Neural crest cell (in vitro differentiated cells): ENCODE data around the gene NEK6. TPM values are rescaled to one million over a fixed set of nuclear protein-coding genes. Genes with fewer than 3 reads are reported as not detected.

ENCODE experiments used
- DNase-seq: peaks from one replicate; pipeline ENCODE4 v3.0.0; 2021; ENCODE audit warnings: low read depth, mixed read lengths, low spot score
- H3K27ac Mint-ChIP-seq: one replicate; pipeline ENCODE4 v1.8.0; 2021; ENCODE audit warnings: mild to moderate bottlenecking, mixed read lengths; ENCODE audit not compliant: unreplicated experiment
- H3K27me3 Mint-ChIP-seq: 2 replicates; pipeline ENCODE4 v1.8.0; 2021; ENCODE audit warnings: low read depth, mild to moderate bottlenecking, mixed read lengths
- H3K36me3 Mint-ChIP-seq: 2 replicates; pipeline ENCODE4 v1.8.0; 2021; ENCODE audit warnings: low read depth, mild to moderate bottlenecking, mixed read lengths
- H3K4me1 Mint-ChIP-seq: 2 replicates; pipeline ENCODE4 v1.8.0; 2021; ENCODE audit warnings: mixed read lengths
- H3K4me3 Mint-ChIP-seq: one replicate; pipeline ENCODE4 v1.8.0; 2021; ENCODE audit warnings: mild to moderate bottlenecking, mixed read lengths
- H3K9me3 Mint-ChIP-seq: 2 replicates; pipeline ENCODE4 v1.8.0; 2021; ENCODE audit warnings: mixed read lengths
- total RNA-seq: library from RNA; stranded (reverse); gene quantifications from 2 replicates; pipeline ENCODE4 v1.2.1, GENCODE V29; 2021
- TF ChIP-seq, protein P1 (sequence below): fragments of 200-600 bp; sonication (generic); conservative IDR thresholded peaks from 2 replicates; pipeline ENCODE4 v1.5.0; 2021; ENCODE audit warnings: antibody characterized with exemption, mild to moderate bottlenecking

The NEK6 gene
- total RNA-seq, 1 donor from 2014 or later, result 31.9 TPM

- no peak for DNase-seq
- Mint-ChIP-seq H3K9me3 (no peaks in the 10 kb centered on the region), H3K27me3 (peaks cover 3% of the 10 kb centered on the region), H3K27ac (no peak overlapping the region), H3K4me3 (no peak overlapping the region), H3K4me1 (peaks cover 7% of the 10 kb centered on the region), H3K36me3 (no peaks in the 10 kb centered on the region)
- TF ChIP-seq, protein P1, sequence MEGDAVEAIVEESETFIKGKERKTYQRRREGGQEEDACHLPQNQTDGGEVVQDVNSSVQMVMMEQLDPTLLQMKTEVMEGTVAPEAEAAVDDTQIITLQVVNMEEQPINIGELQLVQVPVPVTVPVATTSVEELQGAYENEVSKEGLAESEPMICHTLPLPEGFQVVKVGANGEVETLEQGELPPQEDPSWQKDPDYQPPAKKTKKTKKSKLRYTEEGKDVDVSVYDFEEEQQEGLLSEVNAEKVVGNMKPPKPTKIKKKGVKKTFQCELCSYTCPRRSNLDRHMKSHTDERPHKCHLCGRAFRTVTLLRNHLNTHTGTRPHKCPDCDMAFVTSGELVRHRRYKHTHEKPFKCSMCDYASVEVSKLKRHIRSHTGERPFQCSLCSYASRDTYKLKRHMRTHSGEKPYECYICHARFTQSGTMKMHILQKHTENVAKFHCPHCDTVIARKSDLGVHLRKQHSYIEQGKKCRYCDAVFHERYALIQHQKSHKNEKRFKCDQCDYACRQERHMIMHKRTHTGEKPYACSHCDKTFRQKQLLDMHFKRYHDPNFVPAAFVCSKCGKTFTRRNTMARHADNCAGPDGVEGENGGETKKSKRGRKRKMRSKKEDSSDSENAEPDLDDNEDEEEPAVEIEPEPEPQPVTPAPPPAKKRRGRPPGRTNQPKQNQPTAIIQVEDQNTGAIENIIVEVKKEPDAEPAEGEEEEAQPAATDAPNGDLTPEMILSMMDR, result no peak
These were observed 36.8 kb upstream of the NEK6 start for GRCh38 chr9:124220946-124221451.

- peaks cover 3% of the 10 kb centered on the region for H3K27me3 Mint-ChIP-seq
- peaks cover 7% of the 10 kb centered on the region for H3K4me1 Mint-ChIP-seq
- no peak overlapping the region for H3K4me3 Mint-ChIP-seq
- H3K9me3 Mint-ChIP-seq, result no peaks in the 10 kb centered on the region
- no peak overlapping the region for H3K27ac Mint-ChIP-seq
- no peak for DNase-seq
- TF ChIP-seq, protein P1, result no peak
- H3K36me3 Mint-ChIP-seq, result no peaks in the 10 kb centered on the region
These were observed 36.1 kb upstream of the NEK6 start for GRCh38 chr9:124221676-124222075.

DNA sequence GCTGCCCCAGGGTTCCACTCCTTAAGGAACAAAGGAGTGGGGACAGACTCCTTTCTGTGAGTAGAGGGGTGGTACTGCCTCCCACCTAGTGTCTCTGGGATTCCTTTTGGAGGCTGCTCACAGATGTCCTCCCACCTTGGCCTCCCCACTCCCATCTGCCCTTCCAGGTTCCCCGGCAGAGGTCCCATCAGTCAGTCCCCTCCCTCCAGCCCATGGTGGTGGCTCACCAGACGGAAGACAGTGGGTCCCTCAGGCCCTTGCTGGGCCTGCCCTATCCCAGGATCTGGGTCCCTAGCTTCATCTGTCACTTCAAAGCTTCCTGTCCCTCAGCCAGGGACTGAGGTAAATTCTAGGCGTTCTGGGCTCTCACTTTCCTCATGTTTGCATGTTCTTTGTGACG lies 35.6 kb upstream of the NEK6 start:
- Mint-ChIP-seq H3K27me3 (peaks cover 3% of the 10 kb centered on the region), H3K4me3 (no peak overlapping the region), H3K4me1 (peaks cover 4% of the 10 kb centered on the region), H3K27ac (no peak overlapping the region), H3K9me3 (no peaks in the 10 kb centered on the region), H3K36me3 (no peaks in the 10 kb centered on the region)
- no peak for DNase-seq
- TF ChIP-seq, protein P1, result no peak

GRCh38 chr9:124222918-124223720 lies 34.6 kb upstream of the NEK6 start:
- Mint-ChIP-seq H3K27me3 (peaks cover 3% of the 10 kb centered on the region), H3K36me3 (no peaks in the 10 kb centered on the region), H3K9me3 (no peaks in the 10 kb centered on the region), H3K4me1 (no peaks in the 10 kb centered on the region), H3K27ac (no peak overlapping the region), H3K4me3 (no peak overlapping the region)
- DNase-seq, result no peak
- TF ChIP-seq, protein P1, result no peak

- TF ChIP-seq, protein P1, result no peak
- no peak overlapping the region for H3K27ac Mint-ChIP-seq
- no peaks in the 10 kb centered on the region for H3K4me1 Mint-ChIP-seq
- H3K27me3 Mint-ChIP-seq, result peaks cover 3% of the 10 kb centered on the region
- H3K9me3 Mint-ChIP-seq, result no peaks in the 10 kb centered on the region
- H3K4me3 Mint-ChIP-seq, result no peak overlapping the region
- no peaks in the 10 kb centered on the region for H3K36me3 Mint-ChIP-seq
- no peak for DNase-seq
These were observed 31.8 kb upstream of the NEK6 start for GRCh38 chr9:124225945-124226344.
